Kidney (tissue), 14 donors: ENCODE measurements around the gene CTSS. TPM values are rescaled to one million over a fixed set of nuclear protein-coding genes. Genes with fewer than 3 reads are reported as not detected.

Experiments used
- DNase-seq, 5 donors: peaks; one replicate each; pipeline ENCODE4 v3.0.0-alpha.2; 2013 to 2020
- FAIRE-seq: peaks from 2 replicates; lab custom pipeline; 2012; peaks lifted over from hg19 to GRCh38; lab: Jason Lieb, UNC
- H3K27ac ChIP-seq, 2 donors: one replicate each; pipeline ENCODE4 v1.7.0; 2013; ENCODE audit warnings: low read depth in 2 of 2, low read length in 2 of 2, inconsistent platforms in 1 of 2
- H3K27me3 ChIP-seq: one replicate; pipeline ENCODE4 v1.7.1; 2013; ENCODE audit warnings: low read length, inconsistent platforms; ENCODE audit not compliant: control insufficient read depth, insufficient read depth
- H3K36me3 ChIP-seq, 3 donors: one replicate each; pipeline versions ENCODE4 v1.7.0 to v1.7.1; 2013; ENCODE audit warnings: low read length in 3 of 3, control low read depth in 1 of 3, inconsistent platforms in 1 of 3; ENCODE audit not compliant: insufficient read depth in 3 of 3, control insufficient read depth in 2 of 3
- H3K4me1 ChIP-seq, 3 donors: one replicate each; pipeline versions ENCODE4 v1.7.0 to v1.7.1; 2013; ENCODE audit warnings: low read length in 3 of 3, inconsistent platforms in 1 of 3, low read depth in 1 of 3; ENCODE audit not compliant: control insufficient read depth in 2 of 3, insufficient read depth in 2 of 3
- H3K4me3 ChIP-seq, 3 donors: one replicate each; pipeline versions ENCODE4 v1.7.0 to v1.8.1; 2013; ENCODE audit warnings: low read length in 3 of 3, control low read depth in 1 of 3, inconsistent platforms in 1 of 3
- H3K9ac ChIP-seq, 3 donors: one replicate each; pipeline versions ENCODE4 v1.7.0 to v1.7.1; 2013; ENCODE audit warnings: low read length in 3 of 3, control low read depth in 1 of 3, inconsistent platforms in 1 of 3
- H3K9me3 ChIP-seq, 3 donors: one replicate each; pipeline versions ENCODE4 v1.7.0 to v1.7.1; 2013; ENCODE audit warnings: low read length in 3 of 3, control low read depth in 1 of 3, inconsistent platforms in 1 of 3; ENCODE audit not compliant: control insufficient read depth in 2 of 3, insufficient read depth in 1 of 3
- intact Hi-C: fragments of 100-400 bp; cut with DNase I; formaldehyde crosslinking; loops from one replicate; pipeline ENCODE4 v1.11.1; 2022
- polyA plus RNA-seq: library from polyadenylated mRNA; stranded (reverse); fragments of 350-450 nt; fragmentation: Illumina TruSeq; extraction: RNeasy Lipid Tissue Mini Kit (QIAGEN cat#74804); gene quantifications from one replicate; pipeline ENCODE4 v1.2.3, GENCODE V29; 2014; ENCODE audit warnings: low read depth, low replicate concordance; ENCODE audit not compliant: insufficient read depth
- total RNA-seq: library from RNA; stranded (reverse); fragmentation: NEBNext Ultra II Directional; extraction: Animal tissue kit (Norgen Biotek cat#: 25700); gene quantifications from one replicate; pipeline ENCODE4 v1.2.1, GENCODE V29; 2021
- TF ChIP-seq, protein P1 (sequence below): IDR thresholded peaks from 3 replicates; pipeline ENCODE4 v1.5.1; 2012; ENCODE audit warnings: mild to moderate bottlenecking, moderate library complexity, borderline replicate concordance; ENCODE audit not compliant: insufficient read depth; ENCODE audit errors: extremely low read depth
- donor health status: control.
- donor health status: control.
- donor health status: control.
- donor health status: control.
- donor health status: control.
- donor health status: DM: yes; HTN: yes; CAD: no.
- donor health status: Normal renal cell carcinoma (clear cell type).

CTSS gene
- total and polyA plus RNA-seq, 2 donors from 2014 or later: 5.3 to 109 TPM

DNA sequence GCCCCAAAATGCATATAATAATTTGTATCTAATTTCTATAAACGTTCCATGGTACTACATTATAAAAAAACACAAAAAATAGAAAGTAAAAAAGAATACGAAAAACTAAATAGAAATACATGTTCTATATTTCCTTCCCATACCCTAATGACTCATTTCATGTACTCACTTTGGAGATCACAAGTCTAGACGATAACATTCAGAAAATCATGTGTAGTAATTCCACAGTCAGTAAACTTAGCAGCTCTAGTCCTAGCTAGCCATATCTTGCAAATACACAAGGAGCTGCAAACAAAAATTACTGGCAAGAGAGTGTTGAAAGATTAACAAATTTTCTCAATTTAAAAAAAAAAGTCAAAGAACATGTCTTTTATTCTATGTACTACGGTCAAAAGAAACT, 70.0 kb downstream of the CTSS start:
- no peak for DNase-seq
- H3K27ac ChIP-seq: no peak overlapping the region
- intact Hi-C loops: no loop called here
- TF ChIP-seq, protein P1, sequence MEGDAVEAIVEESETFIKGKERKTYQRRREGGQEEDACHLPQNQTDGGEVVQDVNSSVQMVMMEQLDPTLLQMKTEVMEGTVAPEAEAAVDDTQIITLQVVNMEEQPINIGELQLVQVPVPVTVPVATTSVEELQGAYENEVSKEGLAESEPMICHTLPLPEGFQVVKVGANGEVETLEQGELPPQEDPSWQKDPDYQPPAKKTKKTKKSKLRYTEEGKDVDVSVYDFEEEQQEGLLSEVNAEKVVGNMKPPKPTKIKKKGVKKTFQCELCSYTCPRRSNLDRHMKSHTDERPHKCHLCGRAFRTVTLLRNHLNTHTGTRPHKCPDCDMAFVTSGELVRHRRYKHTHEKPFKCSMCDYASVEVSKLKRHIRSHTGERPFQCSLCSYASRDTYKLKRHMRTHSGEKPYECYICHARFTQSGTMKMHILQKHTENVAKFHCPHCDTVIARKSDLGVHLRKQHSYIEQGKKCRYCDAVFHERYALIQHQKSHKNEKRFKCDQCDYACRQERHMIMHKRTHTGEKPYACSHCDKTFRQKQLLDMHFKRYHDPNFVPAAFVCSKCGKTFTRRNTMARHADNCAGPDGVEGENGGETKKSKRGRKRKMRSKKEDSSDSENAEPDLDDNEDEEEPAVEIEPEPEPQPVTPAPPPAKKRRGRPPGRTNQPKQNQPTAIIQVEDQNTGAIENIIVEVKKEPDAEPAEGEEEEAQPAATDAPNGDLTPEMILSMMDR: no peak
- H3K9me3 ChIP-seq: no peaks in the 10 kb centered on the region
- H3K4me3 ChIP-seq: no peak overlapping the region
- peaks cover 2 to 15% (median 3%) of the 10 kb centered on the region in 3 donors for H3K36me3 ChIP-seq
- H3K4me1 ChIP-seq: peaks cover 0 to 3% (median 0%) of the 10 kb centered on the region in 3 donors
- FAIRE-seq: no peak
- H3K27me3 ChIP-seq: no peaks in the 10 kb centered on the region
- H3K9ac ChIP-seq: no peak overlapping the region

DNA sequence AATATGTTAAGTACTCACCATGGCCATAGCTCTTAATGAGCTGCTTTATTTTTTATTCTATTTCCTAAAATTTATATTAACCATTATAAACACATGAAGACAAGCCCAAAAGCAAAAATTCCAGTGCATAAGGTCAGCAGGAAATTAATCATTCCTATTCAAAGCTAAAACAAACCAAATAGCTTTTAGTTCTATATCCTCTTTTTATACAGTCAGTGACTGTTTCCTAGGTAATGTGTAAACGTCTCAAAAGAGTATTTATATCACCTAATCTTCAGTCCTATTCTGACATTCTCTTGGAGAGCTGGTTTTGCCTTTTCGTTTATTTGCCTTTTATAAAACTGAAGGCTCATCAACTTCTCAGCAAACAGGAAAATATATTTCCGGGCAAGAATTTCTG, 72.9 kb downstream of the CTSS start:
- H3K27me3 ChIP-seq: no peaks in the 10 kb centered on the region
- DNase-seq (no peak), FAIRE-seq (no peak)
- peaks cover 2 to 20% (median 3%) of the 10 kb centered on the region in 3 donors for H3K36me3 ChIP-seq
- H3K9me3 ChIP-seq: no peaks in the 10 kb centered on the region
- H3K4me3 ChIP-seq: no peak overlapping the region
- H3K27ac ChIP-seq: no peak overlapping the region
- H3K4me1 ChIP-seq: peaks cover 0 to 2% (median 0%) of the 10 kb centered on the region in 3 donors
- intact Hi-C loops: no loop called here
- TF ChIP-seq, protein P1: no peak
- no peak overlapping the region for H3K9ac ChIP-seq

DNA sequence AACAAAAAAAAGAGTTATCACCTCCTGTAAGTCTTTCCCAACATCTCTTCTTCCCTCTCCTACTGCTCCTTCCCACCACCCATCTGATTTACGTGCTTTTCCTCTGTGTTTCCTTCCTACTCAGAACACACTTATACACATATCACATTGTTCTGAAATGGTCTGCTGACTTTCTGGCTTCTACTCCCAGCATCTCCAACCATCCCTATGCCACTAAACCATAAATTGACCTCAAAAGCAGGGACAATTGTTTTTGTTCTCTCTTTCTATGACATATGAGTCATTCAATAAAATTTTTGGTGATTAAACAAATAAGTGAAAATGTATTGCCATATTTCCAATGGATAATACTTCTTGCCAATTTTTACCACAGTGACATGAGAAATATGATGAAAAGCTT, 76.8 kb downstream of the CTSS start:
- TF ChIP-seq, protein P1: no peak
- intact Hi-C loops: no loop called here
- H3K4me3 ChIP-seq: no peak overlapping the region

DNA sequence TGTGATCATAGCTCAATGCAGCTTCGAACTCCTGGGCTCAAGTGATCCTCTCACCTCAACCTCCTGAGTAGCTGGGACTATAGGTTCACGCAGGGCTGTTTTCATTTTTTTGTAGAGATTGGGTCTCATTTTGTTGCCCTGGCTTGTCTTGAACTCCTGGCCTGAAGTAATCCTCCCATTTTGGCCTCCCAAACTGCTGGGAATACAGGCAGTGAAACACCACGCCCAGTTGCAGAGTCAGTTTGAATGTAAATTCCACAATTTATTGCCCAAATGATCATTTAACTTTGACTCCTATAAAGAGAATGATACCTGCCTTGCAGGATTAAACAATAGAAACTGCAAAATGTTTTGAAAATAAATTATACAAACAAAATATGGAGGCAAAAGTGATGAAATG, 79.3 kb downstream of the CTSS start:
- TF ChIP-seq, protein P1: no peak
- Histone ChIP-seq H3K36me3 (peaks cover 0 to 5% (median 0%) of the 10 kb centered on the region in 3 donors), H3K9ac (no peak overlapping the region), H3K27me3 (no peaks in the 10 kb centered on the region), H3K4me3 (no peak overlapping the region), H3K27ac (no peak overlapping the region), H3K4me1 (no peaks in the 10 kb centered on the region), H3K9me3 (no peaks in the 10 kb centered on the region)
- FAIRE-seq (no peak), DNase-seq (no peak)
- intact Hi-C loops: no loop called here

More for the DNA sequence above, 76.8 kb downstream of the CTSS start:
- Histone ChIP-seq H3K27me3 (no peaks in the 10 kb centered on the region), H3K9ac (no peak overlapping the region), H3K27ac (no peak overlapping the region), H3K9me3 (no peaks in the 10 kb centered on the region), H3K36me3 (peaks cover 0 to 10% (median 2%) of the 10 kb centered on the region in 3 donors), H3K4me1 (no peaks in the 10 kb centered on the region)
- FAIRE-seq: no peak
- no peak for DNase-seq
